AG09309 (cell line): ENCODE data around the gene NLE1.

Source experiments
- DNase-seq: peaks from one replicate; pipeline ENCODE4 v3.0.0-alpha.2; 2010; ENCODE audit warnings: low read depth
- H3K4me3 ChIP-seq: 2 replicates; pipeline ENCODE4 v1.5.1; 2011; ENCODE audit warnings: mild to moderate bottlenecking, low read depth, low read length, moderate library complexity; ENCODE audit not compliant: control insufficient read depth
- TF ChIP-seq, protein P1 (sequence below): IDR thresholded peaks from 2 replicates; pipeline ENCODE4 v1.5.1; 2011; ENCODE audit warnings: mild to moderate bottlenecking, low read depth, low read length, inconsistent platforms; ENCODE audit not compliant: insufficient read depth, control insufficient read depth; ENCODE audit errors: missing control alignments

The NLE1 gene

GRCh38 chr17:35081638-35082037 lies 60.5 kb downstream of the NLE1 start:
- H3K4me3 ChIP-seq, result no peak overlapping the region
- TF ChIP-seq, protein P1, sequence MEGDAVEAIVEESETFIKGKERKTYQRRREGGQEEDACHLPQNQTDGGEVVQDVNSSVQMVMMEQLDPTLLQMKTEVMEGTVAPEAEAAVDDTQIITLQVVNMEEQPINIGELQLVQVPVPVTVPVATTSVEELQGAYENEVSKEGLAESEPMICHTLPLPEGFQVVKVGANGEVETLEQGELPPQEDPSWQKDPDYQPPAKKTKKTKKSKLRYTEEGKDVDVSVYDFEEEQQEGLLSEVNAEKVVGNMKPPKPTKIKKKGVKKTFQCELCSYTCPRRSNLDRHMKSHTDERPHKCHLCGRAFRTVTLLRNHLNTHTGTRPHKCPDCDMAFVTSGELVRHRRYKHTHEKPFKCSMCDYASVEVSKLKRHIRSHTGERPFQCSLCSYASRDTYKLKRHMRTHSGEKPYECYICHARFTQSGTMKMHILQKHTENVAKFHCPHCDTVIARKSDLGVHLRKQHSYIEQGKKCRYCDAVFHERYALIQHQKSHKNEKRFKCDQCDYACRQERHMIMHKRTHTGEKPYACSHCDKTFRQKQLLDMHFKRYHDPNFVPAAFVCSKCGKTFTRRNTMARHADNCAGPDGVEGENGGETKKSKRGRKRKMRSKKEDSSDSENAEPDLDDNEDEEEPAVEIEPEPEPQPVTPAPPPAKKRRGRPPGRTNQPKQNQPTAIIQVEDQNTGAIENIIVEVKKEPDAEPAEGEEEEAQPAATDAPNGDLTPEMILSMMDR, result no peak
- DNase-seq, result no peak

DNA sequence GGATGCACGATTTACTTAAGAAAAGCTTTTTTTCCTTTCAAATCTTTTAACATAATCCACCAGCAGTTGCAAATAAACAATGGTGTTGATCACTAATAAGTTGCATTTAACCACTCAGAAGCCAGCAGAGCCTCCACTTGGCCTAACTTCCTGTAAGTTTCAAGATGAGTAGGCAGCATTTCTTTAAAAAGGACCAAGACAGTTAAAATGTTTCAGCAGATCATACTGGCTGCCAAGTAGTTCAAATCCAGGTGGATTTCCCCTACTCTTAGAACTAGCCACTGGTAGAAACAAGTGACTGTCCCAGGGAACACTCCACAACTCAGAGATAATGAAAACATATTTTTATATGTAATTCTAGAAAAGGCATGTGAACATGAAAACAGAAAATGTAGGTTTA lies 61.6 kb downstream of the NLE1 start:
- no peak for DNase-seq
- H3K4me3 ChIP-seq, result no peak overlapping the region
- TF ChIP-seq, protein P1, result no peak

DNA sequence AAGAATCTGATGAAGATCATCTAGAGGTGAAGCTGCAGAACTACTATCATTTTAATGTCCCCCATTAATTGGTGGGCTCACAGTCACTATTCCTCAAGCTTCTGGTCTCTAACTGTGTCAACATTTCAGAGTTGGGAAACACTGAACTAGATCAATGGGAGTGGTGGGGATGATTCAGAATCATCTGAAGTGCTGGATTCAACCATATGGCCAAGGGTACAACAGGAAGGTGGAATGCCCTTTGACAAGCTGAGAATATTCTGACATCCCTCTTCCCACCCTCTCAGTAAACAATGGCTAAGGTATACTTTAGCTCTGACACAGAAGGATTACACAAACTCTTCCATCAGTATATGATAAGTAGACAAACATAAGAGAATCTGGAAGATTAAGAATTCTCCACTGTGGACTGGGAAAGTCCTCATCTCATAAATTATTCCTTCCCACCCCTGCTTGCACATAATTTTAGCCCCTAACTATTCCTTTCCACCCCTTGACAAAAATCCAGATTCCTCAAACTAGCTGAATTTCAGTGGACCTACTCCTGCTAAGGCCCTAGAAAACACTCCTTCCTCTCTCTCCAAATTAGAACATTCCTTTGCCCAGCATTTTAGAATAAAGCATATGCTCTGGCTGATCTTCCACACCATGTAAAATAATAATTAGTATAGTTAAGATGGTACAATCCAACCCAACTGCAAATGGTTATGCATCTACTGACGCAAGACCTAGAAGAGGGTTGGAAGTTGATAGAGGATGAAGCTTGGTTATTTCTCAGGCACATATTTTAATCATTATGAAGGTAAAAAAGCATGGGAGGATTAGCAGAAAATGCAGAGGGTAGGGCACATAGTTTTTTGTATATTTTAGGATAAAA lies 62.3 kb downstream of the NLE1 start:
- TF ChIP-seq, protein P1, result no peak
- no peak for DNase-seq
- H3K4me3 ChIP-seq, result no peak overlapping the region
